Body of pancreas (tissue), 4 donors: ENCODE results near the gene POU2F2. TPM values are rescaled to one million over a fixed set of nuclear protein-coding genes. Genes with fewer than 3 reads are reported as not detected.

Experiments
- ATAC-seq: fragments of 150-250 bp; one replicate; pipeline ENCODE4 v1.9.1; 2016
- DNase-seq, 4 donors: peaks; one replicate each; pipeline ENCODE4 v3.0.0-alpha.2; 2019
- H3K27ac ChIP-seq, 4 donors: fragments of 200-600 bp; sonication (generic); 1 replicate in 3 of 4; 2 replicates in 1 of 4; pipeline versions ENCODE4 v1.5.1 to v1.6.1; 2016 to 2019; ENCODE audit warnings: mild to moderate bottlenecking in 1 of 4, mixed read lengths in 1 of 4, moderate library complexity in 1 of 4
- H3K27me3 ChIP-seq, 2 donors: fragments of 200-600 bp; sonication (generic); one replicate each; pipeline ENCODE4 v1.6.0; 2016; ENCODE audit warnings: mild to moderate bottlenecking in 1 of 2
- H3K36me3 ChIP-seq, 2 donors: fragments of 200-600 bp; sonication (generic); replicated peaks in 1 of 2; 2 replicates each; pipeline ENCODE4 v1.5.1; 2016; ENCODE audit warnings: low read depth in 2 of 2; ENCODE audit not compliant: insufficient read depth in 1 of 2
- H3K4me1 ChIP-seq: fragments of 200-600 bp; sonication (generic); one replicate; pipeline ENCODE4 v1.6.0; 2016
- H3K4me3 ChIP-seq, 2 donors: fragments of 200-600 bp; sonication (generic); 1 replicate in 1 of 2; 2 replicates in 1 of 2; pipeline ENCODE4 v1.5.1; 2016 to 2019
- H3K9me3 ChIP-seq, 3 donors: fragments of 200-600 bp; sonication (generic); 1 replicate in 2 of 3; 2 replicates in 1 of 3; pipeline ENCODE4 v1.5.1; 2016
- CTCF ChIP-seq, 7 experiments: fragments of 450-650 bp in 4 of 7; fragments of 200-600 bp in 3 of 7; sonication (generic) in 3 of 7; IDR thresholded peaks; one replicate each; pipeline ENCODE4 v1.5.1; 2016 to 2019; ENCODE audit warnings: antibody characterized with exemption in 7 of 7
- POLR2A ChIP-seq, 3 donors: fragments of 450-650 bp; IDR thresholded peaks; one replicate each; pipeline ENCODE4 v1.6.1; 2016; ENCODE audit warnings: antibody characterized with exemption in 3 of 3, mild to moderate bottlenecking in 2 of 3
- WGBS, 2 donors: methylation state at CpG; one replicate each; pipeline ENCODE4 v1.1.5; 2017; 5-methylcytosine and 5-hydroxymethylcytosine counted together
- intact Hi-C: fragments of 100-400 bp; cut with DNase I; formaldehyde crosslinking; loops from one replicate; pipeline ENCODE4 v1.15.1; 2023
- total RNA-seq, 2 donors: library from RNA; depleted of rRNA; stranded (reverse); fragments of >200 nt; gene quantifications; one replicate each; pipeline ENCODE4 v1.1.0, GENCODE V29; 2016

Gene POU2F2
- total RNA-seq, 2 donors from 2014 or later, result under 0.01 to 1.6 TPM

GRCh38 chr19:42126574-42126973 is 5.7 kb downstream of the POU2F2 start:
- intact Hi-C loops, result no loop called here
- Histone ChIP-seq H3K27ac (no peak overlapping the region), H3K27me3 (no peaks in the 10 kb centered on the region), H3K36me3 (no peaks in the 10 kb centered on the region), H3K4me1 (no peaks in the 10 kb centered on the region), H3K9me3 (no peaks in the 10 kb centered on the region), H3K4me3 (no peak overlapping the region)
- no peak for TF ChIP-seq POLR2A (IDR thresholded peaks at IDR 0.05)
- TF ChIP-seq CTCF (IDR thresholded peaks at IDR 0.05), result no peak
- DNase-seq (no peak), ATAC-seq (no peak)
- 72 to 88% methylated on average over 5 of the region's 5 CpGs for WGBS, 2 donors

- intact Hi-C loops, result no loop called here
- WGBS, 2 donors, result 72 to 76% methylated on average over 6 of the region's 6 CpGs
These were observed 6.7 kb downstream of the POU2F2 start for GRCh38 chr19:42125536-42125935.

GRCh38 chr19:42124386-42124901 is 7.8 kb downstream of the POU2F2 start:
- no peak for DNase-seq
- no peak for TF ChIP-seq POLR2A (IDR thresholded peaks at IDR 0.05)
- no peak for TF ChIP-seq CTCF (IDR thresholded peaks at IDR 0.05)
- H3K4me3 ChIP-seq, result no peak overlapping the region
- H3K27ac ChIP-seq, result no peak overlapping the region
- no peaks in the 10 kb centered on the region for H3K4me1 ChIP-seq
- no peaks in the 10 kb centered on the region for H3K27me3 ChIP-seq
- no peaks in the 10 kb centered on the region for H3K36me3 ChIP-seq
- no peak for ATAC-seq
- no peaks in the 10 kb centered on the region for H3K9me3 ChIP-seq
- 66% methylated on average over 5 of the region's 5 CpGs for WGBS, 2 donors
- intact Hi-C loops, result no loop called here

More at GRCh38 chr19:42125536-42125935, 6.7 kb downstream of the POU2F2 start:
- no peak overlapping the region for H3K27ac ChIP-seq
- no peaks in the 10 kb centered on the region for H3K36me3 ChIP-seq
- no peaks in the 10 kb centered on the region for H3K4me1 ChIP-seq
- ATAC-seq (no peak), DNase-seq (no peak)
- no peaks in the 10 kb centered on the region for H3K9me3 ChIP-seq
- H3K4me3 ChIP-seq, result no peak overlapping the region
- H3K27me3 ChIP-seq, result no peaks in the 10 kb centered on the region
- no peak for TF ChIP-seq CTCF (IDR thresholded peaks at IDR 0.05)
- no peak for TF ChIP-seq POLR2A (IDR thresholded peaks at IDR 0.05)

GRCh38 chr19:42123765-42124164 is 8.5 kb downstream of the POU2F2 start:
- no peak for DNase-seq
- TF ChIP-seq POLR2A (IDR thresholded peaks at IDR 0.05) (no peak), CTCF (IDR thresholded peaks at IDR 0.05) (no peak)
- intact Hi-C loops, result no loop called here
- WGBS, 2 donors, result 89 to 92% methylated on average over 1 of the region's 1 CpG
- no peaks in the 10 kb centered on the region for H3K4me1 ChIP-seq
- ATAC-seq, result no peak
- H3K4me3 ChIP-seq, result no peak overlapping the region
- no peaks in the 10 kb centered on the region for H3K36me3 ChIP-seq
- no peaks in the 10 kb centered on the region for H3K9me3 ChIP-seq
- no peaks in the 10 kb centered on the region for H3K27me3 ChIP-seq
- no peak overlapping the region for H3K27ac ChIP-seq
